Measurements from ENCODE around the gene CCDC159.
"Not testable (repeated sequence)": the region's sequence is repeated elsewhere in the genome, so short reads cannot be mapped to it uniquely, and the experiment has no call there.

The CCDC159 gene

GRCh38 chr19:11338569-11339253, 7.6 kb upstream of the CCDC159 start:
- DNase-seq, result no peak

GRCh38 chr19:11339254-11340098, 6.8 kb upstream of the CCDC159 start, which contains the start of gene RAB3D:
Gene RAB3D, minus strand, starts transcription at chr19:11339657. Its CDS starts 2,258 bp downstream, at chr19:11337399.
- peak; percentile 82 for DNase-seq

- DNase-seq, result not testable (repeated sequence)
Measured at GRCh38 chr19:11340099-11340467, 6.2 kb upstream of the CCDC159 start.

- DNase-seq, result no peak
Measured at GRCh38 chr19:11342429-11342828, 3.9 kb upstream of the CCDC159 start.

GRCh38 chr19:11345122-11345803, 1.1 kb upstream of the CCDC159 start:
- no peak for DNase-seq

- DNase-seq, result no peak
Measured at GRCh38 chr19:11347546-11348039, 1.3 kb downstream of the CCDC159 start.

- DNase-seq, result no peak
Measured at GRCh38 chr19:11349171-11349570, 2.9 kb downstream of the CCDC159 start.

GRCh38 chr19:11354102-11354501, 7.8 kb downstream of the CCDC159 start:
- not testable (repeated sequence) for DNase-seq

GRCh38 chr19:11355160-11356073, 9.1 kb downstream of the CCDC159 start, which contains the start of gene PLPPR2:
Gene PLPPR2, plus strand, starts transcription at chr19:11355432. Its CDS starts 2,242 bp downstream, at chr19:11357674.
- peak; percentile 56 for DNase-seq

- DNase-seq, result no peak
Measured at GRCh38 chr19:11356074-11356397, 9.7 kb downstream of the CCDC159 start.

GRCh38 chr19:11356676-11357550, 10.6 kb downstream of the CCDC159 start:
- no peak for DNase-seq

GRCh38 chr19:11359421-11359820, 13.1 kb downstream of the CCDC159 start:
- no peak for DNase-seq

GRCh38 chr19:11361037-11361770, 14.9 kb downstream of the CCDC159 start:
- no peak for DNase-seq

- DNase-seq, result no peak
Measured at GRCh38 chr19:11361771-11362731, 15.7 kb downstream of the CCDC159 start.

GRCh38 chr19:11363881-11364280, 17.6 kb downstream of the CCDC159 start:
- DNase-seq, result no peak

GRCh38 chr19:11364296-11364904, 18.1 kb downstream of the CCDC159 start:
- DNase-seq, result no peak

- peak; percentile 13 for DNase-seq
Measured at GRCh38 chr19:11364935-11365334, 18.6 kb downstream of the CCDC159 start.

- DNase-seq, result no peak
Measured at GRCh38 chr19:11365557-11366117, 19.3 kb downstream of the CCDC159 start.
